ENCODE measurements around the gene HELZ.

HELZ gene

DNA sequence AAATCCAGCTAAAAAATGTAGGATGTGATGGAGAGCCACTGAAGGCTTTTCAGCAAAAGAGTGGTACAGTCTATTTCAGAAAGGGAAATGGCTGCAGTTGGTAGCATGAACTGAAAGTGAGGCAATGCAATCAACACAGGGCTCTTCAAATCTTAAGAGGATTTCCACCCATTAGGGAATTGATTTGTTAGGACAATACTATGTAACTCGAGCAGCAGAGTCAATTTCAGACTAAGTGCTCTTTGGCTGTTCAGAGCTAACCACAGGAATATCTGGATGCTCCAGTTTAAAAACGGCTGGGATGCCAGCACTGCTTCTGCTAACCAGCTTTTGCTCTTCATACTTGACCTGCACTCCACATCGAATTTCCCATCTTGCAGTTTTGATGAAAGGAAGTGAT, 176.0 kb downstream of the HELZ start:
- no peak for DNase-seq

DNA sequence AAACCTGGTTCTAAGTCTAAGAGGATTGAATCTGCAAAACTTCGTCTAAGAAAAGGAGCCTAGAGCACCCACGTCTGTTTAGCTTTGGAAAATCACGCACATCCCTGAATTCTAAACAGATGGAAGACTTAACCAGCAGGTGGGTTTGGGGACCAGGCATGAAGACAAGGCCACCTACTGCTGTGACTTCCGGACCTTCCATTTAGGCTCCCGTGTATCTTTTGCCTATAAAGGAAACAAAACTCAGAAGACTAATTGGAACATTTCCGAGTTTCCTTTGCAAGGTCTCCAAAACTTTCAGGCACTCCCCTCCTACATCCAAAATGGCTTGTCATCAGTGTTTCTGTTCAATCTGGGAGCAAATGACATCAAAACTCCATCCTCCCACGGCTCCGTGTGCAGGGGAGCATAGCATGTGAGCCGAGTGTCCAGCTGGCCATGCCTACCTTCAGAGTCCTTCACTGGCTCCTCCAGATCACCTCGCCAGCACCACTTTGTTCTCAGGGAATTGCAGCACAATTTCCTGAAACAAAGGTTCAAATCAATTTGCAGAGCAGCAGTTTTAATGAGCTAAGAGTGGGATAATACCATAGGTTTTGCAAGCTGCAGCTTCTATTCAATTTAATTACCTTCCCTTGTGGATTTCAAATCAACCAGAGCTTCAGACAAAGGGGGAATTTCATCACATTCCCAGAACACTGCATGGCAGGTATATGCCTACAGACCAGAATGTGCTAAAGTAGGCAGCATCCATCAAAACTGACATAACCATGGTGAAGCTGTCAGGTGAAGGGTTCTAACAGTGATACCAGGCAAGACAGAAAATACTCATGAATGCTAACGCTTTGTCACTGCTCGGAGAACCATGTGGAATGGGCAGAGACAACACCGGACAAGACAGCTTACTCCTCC, 177.2 kb downstream of the HELZ start:
- no peak for DNase-seq

DNA sequence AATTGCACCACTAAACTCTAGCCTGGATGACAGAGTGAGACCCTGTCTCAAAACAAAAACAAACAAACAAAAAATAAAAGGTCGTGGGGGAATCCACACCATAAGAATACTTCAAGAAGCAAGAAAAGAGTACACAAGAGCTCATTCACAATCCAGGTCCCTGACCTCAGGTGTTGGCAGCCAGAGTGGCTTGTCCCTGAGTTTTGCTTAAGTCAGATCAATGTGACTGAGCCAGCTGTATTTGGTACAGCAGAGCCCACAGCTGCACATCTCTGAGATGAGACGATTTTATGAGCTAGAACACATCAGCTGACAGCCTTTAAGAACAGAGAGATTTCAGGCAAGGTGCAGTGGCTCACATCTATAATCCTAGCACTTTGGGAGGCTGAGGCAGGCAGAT, 178.3 kb downstream of the HELZ start:
- no peak for DNase-seq

DNA sequence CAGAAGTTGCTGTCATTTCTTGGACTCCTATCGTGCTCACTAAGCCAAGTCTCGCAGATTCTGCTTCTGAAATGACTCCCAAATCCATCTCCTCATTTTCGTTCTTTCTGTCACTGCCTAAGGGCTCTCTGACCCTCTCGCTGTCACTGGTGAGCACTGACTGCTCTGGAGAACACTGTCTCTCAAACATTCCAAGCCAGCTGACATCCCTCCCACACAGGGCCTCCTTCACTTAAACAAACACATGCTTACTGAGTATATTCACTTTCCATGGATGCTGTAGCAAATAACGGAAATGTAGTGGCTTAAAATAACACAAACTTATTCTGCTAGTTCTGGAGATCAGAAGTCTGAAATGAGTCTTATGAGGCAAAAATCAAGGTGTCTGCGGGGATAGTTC, 181.9 kb downstream of the HELZ start:
- DNase-seq = no peak

DNA sequence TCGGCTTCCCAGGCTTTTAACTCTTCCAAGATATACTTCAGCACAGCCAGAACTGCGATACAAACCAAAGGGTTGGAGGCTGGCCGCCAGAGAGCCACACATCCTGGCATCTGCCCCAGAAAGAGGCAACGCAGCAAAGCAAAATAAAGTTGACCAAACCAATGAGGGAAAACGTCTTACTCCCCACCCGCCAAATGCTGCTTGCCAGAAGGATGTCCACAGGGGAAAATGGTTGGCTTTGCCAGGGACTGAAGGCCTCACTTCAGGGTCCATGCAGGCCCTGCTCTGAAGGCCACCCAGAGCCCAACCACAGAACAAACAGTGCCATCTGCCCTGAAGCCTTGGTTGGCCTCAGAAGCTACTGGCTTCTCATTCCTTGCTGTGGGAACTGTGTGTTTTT, 185.6 kb downstream of the HELZ start:
- DNase-seq = no peak

DNA sequence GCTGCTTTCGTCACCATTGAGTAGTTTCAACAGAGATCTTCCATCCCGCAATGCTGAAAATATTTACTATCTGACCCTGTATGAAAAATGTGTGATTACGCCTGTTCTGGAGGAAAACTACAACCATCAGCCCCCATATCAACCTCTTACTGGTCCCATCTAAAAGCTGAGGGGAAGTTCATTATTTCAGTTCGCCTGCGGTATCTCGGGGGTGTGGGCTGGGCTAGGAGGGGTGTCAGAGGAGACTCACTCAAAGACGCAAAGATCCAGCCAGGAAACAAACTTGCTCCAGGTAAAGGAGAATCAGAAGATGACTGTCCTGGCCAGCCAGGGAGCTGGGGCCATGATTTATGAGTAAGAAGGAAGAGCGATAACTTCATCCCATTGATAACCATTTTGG, 187.0 kb downstream of the HELZ start:
- DNase-seq = no peak

DNA sequence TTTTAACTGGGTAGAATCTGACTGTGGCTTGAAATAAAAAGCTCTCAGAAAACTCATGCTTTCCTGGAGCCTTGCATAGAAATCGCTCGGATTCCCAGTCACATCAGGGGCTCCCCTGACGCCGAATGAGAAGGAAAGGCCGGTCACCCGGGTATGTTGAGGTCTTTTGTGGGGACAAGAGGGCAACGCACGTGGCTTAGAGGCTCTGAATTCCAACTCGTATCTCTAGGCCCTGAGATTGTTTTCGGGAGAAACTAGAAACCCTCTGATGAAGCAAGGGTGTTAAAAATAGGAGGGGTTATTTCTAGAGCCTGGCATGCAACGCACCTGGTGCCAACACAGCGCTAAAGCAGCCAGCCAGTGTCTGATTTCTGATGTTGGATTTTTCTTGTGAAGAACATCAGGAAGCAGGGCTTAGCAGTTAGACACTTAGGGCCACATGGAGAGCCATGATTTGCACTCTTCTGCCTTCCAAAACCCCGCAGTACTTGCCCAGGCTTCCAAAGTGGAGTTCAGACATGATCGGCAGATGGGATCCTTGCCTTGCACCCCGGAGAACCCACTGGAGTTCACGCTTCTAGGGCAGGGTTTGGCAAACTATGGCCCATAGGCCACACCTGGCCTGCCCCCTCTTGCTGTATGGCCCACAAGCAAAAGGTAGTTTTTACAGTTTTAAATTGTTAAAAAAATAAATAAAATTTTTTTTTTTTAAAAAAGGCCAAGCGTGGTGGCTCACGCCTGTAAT, 188.1 kb downstream of the HELZ start:
- no peak for DNase-seq

DNA sequence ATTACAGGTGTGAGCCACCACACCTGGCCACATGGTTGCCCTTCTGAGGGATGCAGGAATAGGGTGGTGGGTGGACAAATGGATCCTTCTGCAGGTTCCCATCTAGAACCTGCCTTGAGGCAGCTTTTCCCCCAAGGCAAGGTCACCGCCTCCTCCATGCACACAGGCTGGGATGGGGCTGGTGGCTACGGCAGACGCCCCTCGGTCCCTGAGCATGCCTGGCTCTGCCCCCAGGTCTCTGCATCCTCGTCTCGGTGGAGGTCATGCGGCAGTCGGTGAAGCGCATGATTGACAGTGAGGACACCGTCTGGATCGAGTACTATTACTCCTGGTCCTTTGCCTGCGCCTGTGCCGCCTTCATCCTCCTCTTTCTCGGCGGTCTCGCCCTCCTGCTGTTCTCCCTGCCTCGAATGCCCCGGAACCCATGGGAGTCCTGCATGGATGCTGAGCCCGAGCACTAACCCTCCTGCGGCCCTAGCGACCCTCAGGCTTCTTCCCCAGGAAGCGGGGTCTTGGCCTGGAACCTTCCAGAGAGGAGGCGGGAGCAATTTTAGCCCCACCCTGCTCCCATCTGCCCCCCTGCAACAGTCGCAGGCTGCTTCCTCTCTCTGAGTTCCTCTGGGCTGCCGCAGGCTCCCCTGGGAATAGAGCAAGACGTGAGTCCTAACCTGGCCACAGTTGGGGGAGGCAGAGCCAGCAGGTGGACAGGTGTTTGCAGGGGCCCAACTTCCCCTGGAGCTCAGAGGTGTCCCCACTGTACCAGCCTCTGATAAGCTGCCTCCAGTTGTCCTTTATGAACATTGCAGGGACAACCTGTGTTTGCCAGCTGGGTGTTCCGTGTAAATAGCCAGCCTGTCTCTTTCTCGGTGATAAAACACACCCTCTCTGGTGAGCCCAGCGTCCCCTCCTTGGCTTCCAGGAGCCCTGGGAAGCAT, 188.9 kb downstream of the HELZ start:
- no peak for DNase-seq

DNA sequence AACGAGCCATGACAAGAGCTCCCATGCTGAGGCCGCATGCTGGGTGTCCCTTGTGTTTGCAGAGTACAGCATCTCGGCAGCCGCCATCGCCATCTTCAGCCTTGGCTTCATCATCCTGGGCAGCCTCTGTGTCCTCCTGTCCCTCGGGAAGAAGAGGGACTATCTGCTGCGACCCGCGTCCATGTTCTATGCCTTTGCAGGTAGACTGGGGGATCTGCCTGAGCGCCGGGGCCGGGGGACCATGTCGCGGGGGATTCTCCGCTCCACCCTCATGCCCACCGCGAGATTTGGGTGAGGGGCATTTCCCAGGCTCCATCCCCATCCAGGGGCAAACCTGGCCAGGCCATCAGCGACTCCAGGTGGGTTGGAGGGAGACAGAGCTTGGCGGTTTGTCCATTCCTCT, 190.0 kb downstream of the HELZ start:
- DNase-seq = no peak

DNA sequence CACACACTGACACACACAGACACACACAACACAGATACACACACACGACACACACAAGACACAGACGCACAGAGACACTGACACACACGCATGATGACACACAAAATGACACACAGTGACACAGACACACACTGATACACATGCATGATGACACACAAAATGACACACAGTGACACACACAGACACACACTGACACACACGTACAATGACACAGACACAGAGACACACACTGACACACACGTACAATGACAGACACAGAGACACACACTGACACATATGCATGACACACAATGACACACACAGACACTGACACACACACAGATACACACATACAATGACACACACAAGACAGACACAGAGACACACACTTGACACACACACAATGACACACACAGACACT, 190.4 kb downstream of the HELZ start:
- DNase-seq = no peak

DNA sequence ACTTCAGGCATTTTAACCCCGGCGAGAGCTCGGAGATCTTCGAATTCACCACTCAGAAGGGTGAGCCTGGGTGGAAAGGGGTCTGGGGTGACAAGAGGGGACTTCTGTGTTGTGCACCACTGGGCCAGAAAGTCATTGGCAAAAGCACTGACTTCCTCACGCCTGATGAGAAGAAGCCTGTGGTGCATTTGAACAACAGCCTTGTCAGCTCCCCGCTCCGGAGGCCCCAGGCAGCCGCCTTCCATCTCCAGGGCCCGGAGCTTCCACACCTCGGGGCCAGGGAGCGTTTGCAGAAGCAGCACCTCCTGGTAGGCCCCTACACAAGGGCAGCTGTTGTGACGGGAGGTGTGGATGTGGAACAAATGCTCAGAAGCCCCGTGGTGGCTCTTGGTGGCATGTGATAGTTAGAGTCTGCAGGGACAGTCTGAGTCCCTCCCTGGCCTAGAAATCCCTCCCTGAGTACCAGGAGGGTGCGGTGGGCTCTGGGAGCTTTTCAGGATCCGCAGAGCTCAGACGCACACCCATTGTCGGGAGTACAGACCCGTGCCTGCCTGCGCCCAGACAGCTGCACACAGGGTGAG, 190.9 kb downstream of the HELZ start:
- DNase-seq = no peak

DNA sequence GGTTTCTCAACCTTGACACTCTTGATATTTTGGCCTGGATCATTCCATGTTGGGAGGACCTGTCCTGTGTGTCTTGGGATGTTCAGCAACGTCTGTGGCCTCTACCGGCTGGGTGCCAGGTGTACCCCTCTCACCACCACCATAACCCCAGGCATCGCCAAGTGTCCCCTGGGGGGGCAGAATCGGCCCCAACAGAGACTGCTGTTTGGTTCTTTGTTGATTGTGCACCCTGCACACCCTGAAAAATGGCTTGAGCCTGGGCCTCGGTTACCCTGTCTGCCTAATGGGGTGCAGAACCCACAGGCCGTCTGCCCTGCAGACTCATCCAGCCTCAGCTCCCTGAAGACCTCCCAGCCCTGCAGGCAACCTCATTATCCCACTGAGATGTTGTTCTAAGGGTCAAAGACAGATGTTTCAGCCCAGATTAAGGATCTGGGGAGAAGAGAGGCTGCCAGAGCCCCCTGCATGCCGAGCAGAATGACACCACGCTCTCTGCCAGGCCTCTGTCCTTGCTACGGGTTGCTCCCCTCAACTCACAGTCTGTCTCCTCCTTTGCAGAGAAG, 191.5 kb downstream of the HELZ start:
- no peak for DNase-seq

DNA sequence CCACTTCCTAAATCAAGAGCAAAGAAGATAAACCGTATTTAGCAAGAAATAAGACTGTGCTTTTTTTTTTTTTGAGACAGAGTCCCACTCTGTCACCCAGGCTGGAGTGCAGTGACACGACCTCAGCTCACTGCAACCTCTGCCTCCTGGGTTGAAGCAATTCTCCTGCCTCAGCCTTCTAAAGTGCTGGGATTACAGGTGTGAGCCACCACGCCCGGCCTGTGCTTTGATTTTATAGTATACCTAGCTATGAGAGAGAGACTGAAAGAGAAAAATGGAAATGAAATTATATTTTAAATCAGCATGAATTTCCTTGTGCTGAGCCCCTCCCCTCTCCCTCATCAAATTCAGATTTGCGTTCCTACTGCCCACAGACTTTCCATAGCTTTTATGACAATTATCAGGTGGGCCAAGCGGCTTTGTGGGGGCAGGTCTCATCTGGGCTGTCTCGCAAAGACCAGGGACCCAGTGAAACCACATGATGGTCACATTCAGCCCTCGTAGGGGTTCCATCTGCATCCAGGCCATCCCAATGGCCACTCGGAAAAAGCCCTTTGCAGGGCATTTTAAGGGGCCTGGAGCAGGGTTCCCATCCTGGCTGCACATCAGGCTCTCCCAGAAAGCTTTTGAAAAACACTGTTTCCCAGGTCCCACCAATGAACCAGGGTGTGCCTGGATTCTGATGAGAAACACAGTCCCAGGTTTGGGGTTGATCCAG, 192.1 kb downstream of the HELZ start:
- DNase-seq = no peak

DNA sequence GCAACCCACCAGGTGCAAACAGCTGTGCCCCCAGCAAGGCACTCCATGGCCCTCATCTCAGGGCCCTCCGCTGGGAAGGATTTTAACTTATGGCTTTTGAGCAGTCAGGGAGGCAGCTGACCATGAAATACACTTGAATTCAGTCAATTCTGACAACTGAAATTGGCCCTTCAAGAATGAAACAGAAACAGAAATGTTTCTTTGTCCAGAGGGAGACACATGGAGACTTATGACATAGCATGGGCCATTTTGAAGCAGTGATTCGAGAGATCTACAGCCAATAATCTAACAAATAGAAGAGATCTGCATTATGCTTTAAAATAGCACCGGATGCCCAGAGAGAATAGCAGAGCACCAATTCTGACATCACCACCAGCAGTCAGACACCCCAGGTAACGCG, 193.2 kb downstream of the HELZ start:
- DNase-seq = no peak

DNA sequence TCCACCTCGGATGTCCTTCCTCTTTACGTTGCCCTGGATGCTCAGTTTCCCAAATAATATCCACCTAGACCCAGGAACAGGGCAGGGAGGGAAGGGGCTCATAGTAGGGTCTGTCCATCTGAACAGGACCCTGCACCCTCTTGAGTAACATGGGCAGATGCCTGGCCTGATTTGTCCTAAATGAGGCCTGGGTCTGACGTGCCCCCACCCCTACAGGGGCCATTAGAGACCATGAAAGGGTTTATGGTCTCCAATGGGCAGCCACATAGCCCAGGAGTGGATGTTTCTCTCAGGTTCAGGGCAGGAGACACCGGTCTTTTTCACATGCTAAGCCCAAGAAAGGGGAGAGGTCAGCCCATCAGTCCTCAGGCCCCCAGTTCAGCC, 193.8 kb downstream of the HELZ start:
- no peak for DNase-seq

DNA sequence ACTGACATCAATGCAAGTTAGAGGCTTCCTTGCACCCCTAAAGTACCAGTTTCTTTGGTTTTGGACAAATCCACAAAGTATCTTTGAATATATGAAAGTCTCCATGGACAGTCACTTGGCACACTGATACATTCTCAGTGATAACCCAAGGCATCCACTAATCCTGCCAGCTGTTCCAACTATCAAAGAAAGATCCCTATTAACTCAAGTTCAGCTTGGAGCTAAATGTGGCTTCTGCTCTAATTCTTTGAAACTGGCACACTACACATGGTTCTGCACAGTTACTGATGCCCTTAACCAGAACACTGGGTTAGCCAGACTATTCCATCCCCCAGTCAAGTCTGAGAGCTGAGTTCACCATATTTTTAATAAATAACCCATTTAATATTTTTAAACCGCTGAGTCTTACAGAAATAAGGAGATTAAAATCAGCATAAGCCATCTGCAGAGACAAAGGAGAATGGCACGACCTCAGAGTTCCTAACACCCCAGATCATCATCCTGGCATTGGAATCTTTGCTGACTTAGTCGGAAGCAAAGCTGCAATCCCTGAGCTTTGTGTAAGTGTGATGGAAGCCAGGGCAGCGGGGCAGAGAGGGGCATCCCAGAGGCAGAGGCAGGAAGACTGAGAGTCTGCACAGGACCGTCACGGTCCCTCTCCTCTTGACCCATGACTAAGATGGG, 194.4 kb downstream of the HELZ start:
- no peak for DNase-seq

DNA sequence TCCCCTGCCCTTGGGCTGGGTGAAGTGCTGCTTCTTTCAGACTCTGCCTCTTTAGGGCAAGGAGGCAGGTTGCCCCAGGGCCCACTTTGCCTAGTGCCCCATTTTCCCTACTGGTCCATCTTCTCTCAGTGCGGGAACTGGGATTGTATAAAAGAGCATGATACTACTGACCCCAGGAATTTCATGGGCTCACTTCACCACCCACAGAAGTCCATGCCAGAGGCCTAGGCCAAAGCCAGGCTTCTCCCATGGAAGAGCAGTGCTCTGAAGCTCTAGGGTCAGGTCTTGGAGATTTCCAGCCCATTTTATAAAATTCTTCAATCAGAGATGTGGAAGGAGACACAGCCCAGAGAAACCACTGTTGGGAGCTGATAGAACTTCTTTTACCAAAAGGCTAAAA, 194.9 kb downstream of the HELZ start:
- DNase-seq = no peak

DNA sequence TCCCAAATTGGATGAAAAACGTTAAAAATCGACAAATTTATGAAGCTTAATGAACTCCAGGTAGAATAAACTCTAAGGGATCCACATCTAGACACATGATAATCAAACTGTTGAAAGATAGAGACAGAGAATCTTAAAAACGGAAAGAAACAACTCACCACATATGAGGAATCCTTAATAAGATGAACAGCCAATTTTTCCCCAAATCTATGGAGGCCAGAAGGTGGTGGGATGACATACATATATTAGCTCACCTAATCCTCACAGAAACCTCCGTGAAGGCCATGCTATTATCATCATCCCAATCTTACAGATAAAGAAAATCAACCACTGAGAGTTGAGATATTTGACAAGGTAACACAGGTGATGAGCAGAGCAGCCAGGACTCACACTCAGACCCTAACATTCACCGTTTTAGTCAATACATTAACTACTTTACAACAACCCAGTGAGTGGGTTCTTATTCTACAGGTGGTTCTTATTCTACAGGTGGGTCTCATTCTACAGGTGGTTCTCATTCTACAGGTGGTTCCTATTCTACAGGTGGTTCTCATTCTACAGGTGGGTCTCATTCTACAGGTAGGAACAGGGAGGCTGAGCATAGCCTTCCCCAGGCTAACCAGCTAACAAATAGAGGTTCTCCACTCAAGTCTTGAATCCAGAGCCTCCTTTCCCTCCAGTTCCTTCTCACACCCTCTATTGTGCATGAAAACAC, 195.8 kb downstream of the HELZ start:
- no peak for DNase-seq

DNA sequence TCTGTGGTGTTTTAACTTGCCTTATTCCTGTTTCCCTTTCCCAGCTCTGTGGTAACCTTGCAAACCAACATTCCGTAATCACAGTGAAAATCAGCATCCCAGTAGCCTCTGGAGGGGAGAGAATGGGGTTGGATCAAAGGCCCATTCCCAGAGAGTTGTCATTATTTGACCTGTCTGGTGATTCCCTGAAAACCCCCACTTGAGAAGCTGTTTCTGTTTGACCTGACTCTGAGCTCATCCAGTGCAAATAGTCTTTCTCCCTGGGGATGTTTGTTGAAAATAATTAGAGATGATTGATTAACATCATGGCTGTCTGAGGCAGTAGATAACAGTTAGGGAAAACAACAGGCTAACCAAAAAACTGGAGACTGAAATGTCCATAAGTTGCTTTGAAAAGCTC, 197.6 kb downstream of the HELZ start:
- DNase-seq = no peak

DNA sequence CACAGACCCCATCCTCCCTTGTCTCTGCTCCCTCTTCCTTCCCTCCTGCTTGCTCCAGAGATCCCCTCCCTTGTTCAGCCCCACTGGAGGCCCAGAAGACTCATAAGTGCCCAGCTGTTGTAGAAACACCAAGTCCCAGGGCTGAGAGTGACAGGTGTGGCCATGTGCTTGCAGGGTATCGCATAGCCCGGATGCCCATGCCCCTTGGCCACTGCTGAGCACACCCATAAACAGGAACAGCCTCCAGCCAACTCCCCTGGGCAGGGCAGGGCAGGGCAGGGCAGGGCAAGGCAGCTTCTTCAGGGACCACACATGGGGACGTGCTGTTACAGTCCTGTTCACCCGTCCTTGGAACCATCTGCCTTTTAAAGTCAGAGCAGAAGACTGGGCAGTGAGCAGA, 198.6 kb downstream of the HELZ start:
- no peak for DNase-seq

DNA sequence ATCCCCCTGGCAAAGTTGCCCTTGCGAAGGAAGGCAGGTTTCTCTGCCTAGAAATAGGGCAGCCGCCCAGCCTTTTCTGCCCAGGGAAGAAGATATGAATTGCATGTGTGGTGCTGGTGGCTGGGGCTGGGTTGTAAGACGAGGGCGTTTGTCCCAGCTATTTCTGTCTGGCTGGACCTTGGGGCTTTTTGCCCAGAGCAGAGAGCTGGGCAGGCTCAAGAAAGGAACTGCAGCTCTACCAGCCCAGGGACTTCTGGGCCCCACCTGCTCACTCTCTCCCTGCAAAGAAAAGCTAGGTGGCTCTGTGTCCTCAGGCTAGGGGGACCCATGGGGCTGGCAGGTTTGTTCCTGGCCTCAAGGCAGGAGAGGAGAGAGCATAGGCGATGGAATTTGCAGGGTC, 200.1 kb downstream of the HELZ start:
- no peak for DNase-seq
